Endothelial cell (in vitro differentiated cells): ENCODE data around the gene EVL. TPM values are rescaled to one million over a fixed set of nuclear protein-coding genes. Genes with fewer than 3 reads are reported as not detected.

Experiments used
- DNase-seq: peaks from one replicate; pipeline ENCODE4 v3.0.0; 2021; ENCODE audit warnings: low spot score
- H3K27ac Mint-ChIP-seq: one replicate; pipeline ENCODE4 v1.8.0; 2021; ENCODE audit warnings: mixed read lengths, inconsistent platforms; ENCODE audit not compliant: unreplicated experiment
- H3K27me3 Mint-ChIP-seq: one replicate; pipeline ENCODE4 v1.8.0; 2021; ENCODE audit warnings: mild to moderate bottlenecking, moderate library complexity, mixed read lengths, inconsistent platforms; ENCODE audit not compliant: unreplicated experiment
- H3K36me3 Mint-ChIP-seq: one replicate; pipeline ENCODE4 v1.8.0; 2021; ENCODE audit warnings: mild to moderate bottlenecking, low read depth, mixed read lengths, inconsistent platforms; ENCODE audit not compliant: unreplicated experiment
- H3K4me1 Mint-ChIP-seq: one replicate; pipeline ENCODE4 v1.8.0; 2021; ENCODE audit warnings: mild to moderate bottlenecking, mixed read lengths, inconsistent platforms; ENCODE audit not compliant: unreplicated experiment
- H3K4me3 Mint-ChIP-seq: one replicate; pipeline ENCODE4 v1.8.0; 2021; ENCODE audit warnings: mild to moderate bottlenecking, mixed read lengths, inconsistent platforms; ENCODE audit not compliant: unreplicated experiment
- H3K9me3 Mint-ChIP-seq: one replicate; pipeline ENCODE4 v1.8.0; 2021; ENCODE audit warnings: mixed read lengths, inconsistent platforms; ENCODE audit not compliant: unreplicated experiment
- CTCF ChIP-seq: fragments of 200-600 bp; sonication (generic); IDR thresholded peaks from one replicate; pipeline ENCODE4 v1.5.0; 2021; ENCODE audit warnings: antibody characterized with exemption; ENCODE audit not compliant: unreplicated experiment
- total RNA-seq: library from RNA; stranded (reverse); fragmentation: NEBNext Ultra II Directional; extraction: Animal tissue kit (Norgen Biotek cat#: 25700); gene quantifications from one replicate; pipeline ENCODE4 v1.2.1, GENCODE V29; 2021; ENCODE audit not compliant: unreplicated experiment

The EVL gene
- total RNA-seq, 1 donor from 2014 or later: 142 TPM

- H3K4me1 Mint-ChIP-seq: peaks cover 44% of the 10 kb centered on the region
- TF ChIP-seq CTCF: no peak
- H3K27me3 Mint-ChIP-seq: peaks cover 7% of the 10 kb centered on the region
Measured at GRCh38 chr14:100073576-100074430, 8.6 kb downstream of the EVL start.

GRCh38 chr14:100074431-100075100, 9.3 kb downstream of the EVL start:
- no peak overlapping the region for H3K27ac Mint-ChIP-seq
- DNase-seq: no peak
- peaks cover 47% of the 10 kb centered on the region for H3K4me1 Mint-ChIP-seq
- H3K36me3 Mint-ChIP-seq: no peaks in the 10 kb centered on the region
- peaks cover 7% of the 10 kb centered on the region for H3K27me3 Mint-ChIP-seq
- TF ChIP-seq CTCF: no peak
- no peak overlapping the region for H3K4me3 Mint-ChIP-seq
- no peaks in the 10 kb centered on the region for H3K9me3 Mint-ChIP-seq

More at GRCh38 chr14:100073576-100074430, 8.6 kb downstream of the EVL start:
- H3K36me3 Mint-ChIP-seq: no peaks in the 10 kb centered on the region
- no peak overlapping the region for H3K4me3 Mint-ChIP-seq
- no peak for DNase-seq
- H3K27ac Mint-ChIP-seq: no peak overlapping the region
- no peaks in the 10 kb centered on the region for H3K9me3 Mint-ChIP-seq

DNA sequence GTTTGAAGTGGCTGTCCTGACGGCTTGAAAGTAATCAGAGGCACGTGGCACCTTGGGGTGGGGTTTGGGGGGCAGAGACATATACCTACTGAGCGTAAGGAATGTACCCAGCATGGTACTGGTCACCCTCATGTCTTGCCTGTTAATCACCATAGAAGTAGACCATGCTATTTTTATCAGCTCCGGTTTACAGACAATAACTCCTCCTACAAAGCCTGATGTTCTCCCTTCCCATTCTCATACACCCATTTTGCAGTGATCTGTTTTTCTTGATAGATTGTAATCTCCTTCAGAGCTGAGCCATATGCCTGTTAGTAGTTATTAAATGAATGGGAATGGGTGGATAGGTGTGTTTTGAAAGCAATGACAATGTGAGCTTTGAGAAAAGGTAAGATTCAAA, 10.5 kb downstream of the EVL start:
- H3K27ac Mint-ChIP-seq: no peak overlapping the region
- DNase-seq: no peak
- H3K27me3 Mint-ChIP-seq: peaks cover 6% of the 10 kb centered on the region
- H3K4me3 Mint-ChIP-seq: no peak overlapping the region
- H3K9me3 Mint-ChIP-seq: no peaks in the 10 kb centered on the region
- peaks cover 48% of the 10 kb centered on the region for H3K4me1 Mint-ChIP-seq
- H3K36me3 Mint-ChIP-seq: no peaks in the 10 kb centered on the region
- no peak for TF ChIP-seq CTCF

DNA sequence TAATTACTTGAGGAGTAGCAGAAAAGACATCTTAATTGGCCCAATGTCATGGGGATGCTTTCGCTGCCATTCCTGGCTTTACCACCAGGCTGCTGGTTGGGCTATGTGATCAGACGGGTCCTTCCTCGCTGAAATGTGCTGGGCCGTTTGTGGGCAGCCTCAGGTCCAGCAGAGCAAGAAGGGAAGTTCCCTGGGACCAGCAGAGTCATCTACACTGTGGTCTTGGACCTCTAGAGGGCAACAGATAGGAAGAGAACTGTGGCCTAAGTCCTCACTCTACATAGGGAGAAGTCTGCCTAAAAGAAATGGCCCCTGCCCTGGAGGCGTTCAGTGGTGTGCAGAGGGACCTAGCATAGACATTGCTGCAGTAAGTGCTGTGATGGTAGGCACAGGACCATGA, 10.9 kb downstream of the EVL start:
- H3K36me3 Mint-ChIP-seq: no peaks in the 10 kb centered on the region

More for the DNA sequence above, 10.9 kb downstream of the EVL start:
- peak; percentile 19 for DNase-seq
- H3K4me3 Mint-ChIP-seq: no peak overlapping the region
- TF ChIP-seq CTCF: peak; percentile 56
- H3K27me3 Mint-ChIP-seq: peaks cover 6% of the 10 kb centered on the region
- H3K9me3 Mint-ChIP-seq: no peaks in the 10 kb centered on the region
- H3K4me1 Mint-ChIP-seq: peaks cover 48% of the 10 kb centered on the region
- no peak overlapping the region for H3K27ac Mint-ChIP-seq
